HepG2 (cell line): ENCODE results near the gene TNP1. TPM values are rescaled to one million over a fixed set of nuclear protein-coding genes. Genes with fewer than 3 reads are reported as not detected.

Source experiments
- ATAC-seq: fragments of 200-7000 bp; cut with Tn5 transposase; 3 replicates; pipeline ENCODE4 v1.9.1; 2020; ENCODE audit warnings: mild to moderate bottlenecking, moderate library complexity
- BruUV-seq: library from RNA; stranded (reverse); fragments of 400-500 nt; replicated peaks from 2 replicates; lab custom pipeline; 2021; lab: Mats Ljungman, UMichigan
- CTCF ChIA-PET: fragments of 300-600 bp; formaldehyde crosslinking; extraction: SDS; loops from one replicate; lab custom pipeline; 2021; ENCODE audit warnings: low total read pairs, inconsistent platforms, low intra/inter-chr PET ratio; lab: Yijun Ruan, JAX
- POLR2A ChIA-PET: fragments of 350-600 bp; sonication (Branson Sonifier 250); formaldehyde crosslinking; loops from one replicate; lab custom pipeline; 2020; ENCODE audit warnings: antibody characterized with exemption, inconsistent platforms; lab: Yijun Ruan, JAX
- DNase-seq: peaks from one replicate; pipeline ENCODE4 v3.0.0-alpha.2; 2015; ENCODE audit warnings: low spot score
- FAIRE-seq: peaks from 3 replicates; lab custom pipeline; 2011; peaks lifted over from hg19 to GRCh38; lab: Jason Lieb, UNC
- H2AFZ ChIP-seq: one replicate; pipeline ENCODE4 v1.6.1; 2011; ENCODE audit warnings: low read length, inconsistent platforms
- H3K27ac ChIP-seq: fragments of 300-600 bp; 3 replicates; pipeline ENCODE4 v1.8.0; 2011; ENCODE audit warnings: mixed run types, mild to moderate bottlenecking, mixed read lengths, low read length, inconsistent platforms; ENCODE audit not compliant: insufficient read depth; ENCODE audit errors: extremely low read length
- H3K27me3 ChIP-seq, 2 experiments: fragments of 200-600 bp in 1 of 2; 2 replicates in 1 of 2; 3 replicates in 1 of 2; pipeline versions ENCODE4 v1.6.0 to v1.8.0; 2011; ENCODE audit warnings: low read length in 2 of 2, mild to moderate bottlenecking in 2 of 2, moderate library complexity in 2 of 2, inconsistent platforms in 1 of 2; ENCODE audit not compliant: insufficient read depth in 2 of 2, control insufficient read depth in 1 of 2
- H3K36me3 ChIP-seq, 2 experiments: fragments of 200-600 bp in 1 of 2; replicated peaks in 1 of 2; 2 replicates in 1 of 2; 3 replicates in 1 of 2; pipeline versions ENCODE4 v1.5.1 to v1.8.0; 2011; ENCODE audit warnings: low read length in 2 of 2, inconsistent platforms in 1 of 2; ENCODE audit not compliant: insufficient read depth in 2 of 2, control insufficient read depth in 1 of 2
- H3K4me1 ChIP-seq: 2 replicates; pipeline ENCODE4 v1.5.1; 2012; ENCODE audit warnings: low read length, inconsistent platforms; ENCODE audit not compliant: insufficient read depth
- H3K4me2 ChIP-seq: 2 replicates; pipeline ENCODE4 v1.6.0; 2011; ENCODE audit warnings: low read depth, low read length, inconsistent platforms
- H3K4me3 ChIP-seq, 3 experiments: fragments of 200-600 bp in 1 of 3; sonication (generic), shearing (Covaris generic) in 1 of 3; replicated peaks in 1 of 3; 2 replicates each; pipeline ENCODE4 v1.5.1; 2011 to 2016; ENCODE audit warnings: low read length in 3 of 3, inconsistent platforms in 2 of 3, low read depth in 2 of 3, mild to moderate bottlenecking in 2 of 3, control low read depth in 1 of 3, mixed read lengths in 1 of 3; ENCODE audit not compliant: insufficient read depth in 1 of 3
- H3K79me2 ChIP-seq: one replicate; pipeline ENCODE4 v1.6.1; 2011; ENCODE audit warnings: low read length, inconsistent platforms; ENCODE audit not compliant: insufficient read depth
- H3K9ac ChIP-seq: 2 replicates; pipeline ENCODE4 v1.6.0; 2011; ENCODE audit warnings: mild to moderate bottlenecking, low read depth, low read length, inconsistent platforms; ENCODE audit not compliant: insufficient read depth
- H3K9me3 ChIP-seq: 2 replicates; pipeline ENCODE4 v1.5.1; 2012; ENCODE audit warnings: mild to moderate bottlenecking, low read length
- H4K20me1 ChIP-seq: 2 replicates; pipeline ENCODE4 v1.6.0; 2011; ENCODE audit warnings: inconsistent platforms, mild to moderate bottlenecking, low read length, moderate library complexity; ENCODE audit not compliant: insufficient read depth
- FOXK2 ChIP-seq: fragments of 450-650 bp; IDR thresholded peaks from 2 replicates; pipeline ENCODE4 v1.6.1; 2016
- GMEB2 ChIP-seq: IDR thresholded peaks from 2 replicates; pipeline ENCODE4 v1.6.1; 2016; ENCODE audit warnings: missing biosample characterization, missing genetic modification reagents, low read depth
- GTF3A ChIP-seq: sonication (generic); formaldehyde crosslinking; conservative IDR thresholded peaks from 2 replicates; pipeline ENCODE4 v1.4.0; 2020; ENCODE audit warnings: mild to moderate bottlenecking, missing genetic modification reagents
- HIVEP1 ChIP-seq: sonication (generic); formaldehyde crosslinking; IDR thresholded peaks from 2 replicates; pipeline ENCODE4 v1.4.0; 2020; ENCODE audit warnings: mild to moderate bottlenecking, missing genetic modification reagents
- NCOA5 ChIP-seq: sonication (generic); formaldehyde crosslinking; IDR thresholded peaks from 2 replicates; pipeline ENCODE4 v1.4.0; 2020; ENCODE audit warnings: missing genetic modification reagents
- PRMT3 ChIP-seq: sonication (generic); formaldehyde crosslinking; IDR thresholded peaks from 2 replicates; pipeline ENCODE4 v1.8.1; 2022; ENCODE audit warnings: low read depth, mild to moderate bottlenecking, moderate library complexity, missing genetic modification reagents, borderline replicate concordance
- RAD21 ChIP-seq: fragments of 450-650 bp; formaldehyde crosslinking; IDR thresholded peaks from 2 replicates; pipeline ENCODE4 v1.5.0; 2020; ENCODE audit warnings: mild to moderate bottlenecking
- THAP7 ChIP-seq: sonication (generic); formaldehyde crosslinking; IDR thresholded peaks from 2 replicates; pipeline ENCODE4 v1.8.1; 2023; ENCODE audit warnings: mild to moderate bottlenecking, missing genetic modification reagents
- ZNF362 ChIP-seq: sonication (generic); formaldehyde crosslinking; IDR thresholded peaks from 2 replicates; pipeline ENCODE4 v1.4.0; 2020; ENCODE audit warnings: missing genetic modification reagents, mild to moderate bottlenecking, borderline replicate concordance
- ZNF550 ChIP-seq: sonication (generic); formaldehyde crosslinking; IDR thresholded peaks from 2 replicates; pipeline ENCODE4 v1.4.0; 2020; ENCODE audit warnings: mild to moderate bottlenecking, missing genetic modification reagents, borderline replicate concordance
- ZNF563 ChIP-seq: sonication (generic); formaldehyde crosslinking; IDR thresholded peaks from 2 replicates; pipeline ENCODE4 v1.8.0; 2022; ENCODE audit warnings: mild to moderate bottlenecking, moderate library complexity, missing genetic modification reagents
- ZNF678 ChIP-seq: sonication (generic); formaldehyde crosslinking; IDR thresholded peaks from 2 replicates; pipeline ENCODE4 v1.4.0; 2020; ENCODE audit warnings: mild to moderate bottlenecking, missing genetic modification reagents
- ZNF776 ChIP-seq: sonication (generic); formaldehyde crosslinking; IDR thresholded peaks from 2 replicates; pipeline ENCODE4 v1.4.0; 2020; ENCODE audit warnings: mild to moderate bottlenecking, missing genetic modification reagents
- ZNF800 ChIP-seq: sonication (generic); formaldehyde crosslinking; IDR thresholded peaks from 2 replicates; pipeline ENCODE4 v1.4.0; 2020; ENCODE audit warnings: missing genetic modification reagents
- WGBS: methylation state at CpG from one replicate; pipeline ENCODE4 v1.1.6; 2017; ENCODE audit warnings: low lambda C conversion rate; 5-methylcytosine and 5-hydroxymethylcytosine counted together
- in situ Hi-C: cut with HindIII; loops from 2 replicates; pipeline ENCODE4 v1.10.0; 2017; ENCODE audit warnings: low pct_unique_long_range_greater_than_20kb; ENCODE audit not compliant: extremely low pct_ligation_motif_present
- intact Hi-C: fragments of 100-400 bp; cut with micrococcal nuclease; formaldehyde crosslinking; loops from one replicate; pipeline ENCODE4 v1.10.0; 2022; ENCODE audit not compliant: unreplicated experiment
- polyA plus RNA-seq, 8 experiments: library from polyadenylated mRNA; depleted of rRNA in 3 of 8; stranded (reverse) in 7 of 8; unstranded in 1 of 8; fragments of >200 nt; fragmentation: Illumina TruSeq in 4 of 8; extraction: Trizol in 4 of 8; gene quantifications; 2 replicates each; pipeline versions ENCODE4 v1.2.1 to v1.2.3, GENCODE V29; 2011 to 2016; ENCODE audit warnings: low read depth in 4 of 8, missing spikeins in 1 of 8, mixed read lengths in 1 of 8; ENCODE audit not compliant: insufficient read depth in 1 of 8
- total RNA-seq, 5 experiments: library from RNA; depleted of rRNA; stranded (reverse); fragments of >200 nt; fragmentation: Illumina TruSeq; extraction: Trizol; gene quantifications; 2 replicates each; pipeline ENCODE4 v1.2.3, GENCODE V29; 2016; ENCODE audit warnings: low read depth in 1 of 5

TNP1 gene
- total and polyA plus RNA-seq, 2 of the 13 experiments (the other 11 are each of a cell fraction or from before 2014, with no cell fraction given): not detected

GRCh38 chr2:216838151-216838550, 21.7 kb downstream of the TNP1 start:
- H3K27me3 ChIP-seq: peaks cover 2 to 8% of the 10 kb centered on the region in 2 experiments; a peak in 1 of 5 replicates
- H3K27ac ChIP-seq: no peak overlapping the region
- FAIRE-seq: no peak
- H3K4me2 ChIP-seq: no peak overlapping the region
- intact Hi-C loops: no loop called here
- ATAC-seq: no peak
- in situ Hi-C loops: no loop called here
- POLR2A ChIA-PET: no interaction called here
- no peaks in the 10 kb centered on the region for H3K4me1 ChIP-seq
- WGBS: 40% methylated on average over 5 of the region's 5 CpGs
- no peak overlapping the region for H2AFZ ChIP-seq
- no TSS peak for BruUV-seq
- H3K79me2 ChIP-seq: no peaks in the 10 kb centered on the region
- H3K36me3 ChIP-seq: no peaks in the 10 kb centered on the region
- TF ChIP-seq THAP7 (CRISPR knock-in tag) (no peak), NCOA5 (no peak), ZNF678 (CRISPR knock-in tag) (no peak), GTF3A (no peak), PRMT3 (CRISPR knock-in tag) (no peak), ZNF550 (CRISPR knock-in tag) (no peak), RAD21 (CRISPR knock-in tag) (no peak), ZNF800 (no peak), FOXK2 (no peak), HIVEP1 (CRISPR knock-in tag) (no peak), GMEB2 (CRISPR knock-in tag) (no peak), ZNF362 (no peak), ZNF776 (no peak), ZNF563 (CRISPR knock-in tag) (no peak)
- no peak overlapping the region for H3K4me3 ChIP-seq
- H3K9ac ChIP-seq: no peak overlapping the region
- no peaks in the 10 kb centered on the region for H3K9me3 ChIP-seq
- CTCF ChIA-PET: no interaction called here
- no peak for DNase-seq
- H4K20me1 ChIP-seq: no peaks in the 10 kb centered on the region
